ENCODE results near the gene EMILIN1.
A peak's percentile ranks its signal among the peaks of the same experiment; 100 is the strongest.

Gene EMILIN1

DNA sequence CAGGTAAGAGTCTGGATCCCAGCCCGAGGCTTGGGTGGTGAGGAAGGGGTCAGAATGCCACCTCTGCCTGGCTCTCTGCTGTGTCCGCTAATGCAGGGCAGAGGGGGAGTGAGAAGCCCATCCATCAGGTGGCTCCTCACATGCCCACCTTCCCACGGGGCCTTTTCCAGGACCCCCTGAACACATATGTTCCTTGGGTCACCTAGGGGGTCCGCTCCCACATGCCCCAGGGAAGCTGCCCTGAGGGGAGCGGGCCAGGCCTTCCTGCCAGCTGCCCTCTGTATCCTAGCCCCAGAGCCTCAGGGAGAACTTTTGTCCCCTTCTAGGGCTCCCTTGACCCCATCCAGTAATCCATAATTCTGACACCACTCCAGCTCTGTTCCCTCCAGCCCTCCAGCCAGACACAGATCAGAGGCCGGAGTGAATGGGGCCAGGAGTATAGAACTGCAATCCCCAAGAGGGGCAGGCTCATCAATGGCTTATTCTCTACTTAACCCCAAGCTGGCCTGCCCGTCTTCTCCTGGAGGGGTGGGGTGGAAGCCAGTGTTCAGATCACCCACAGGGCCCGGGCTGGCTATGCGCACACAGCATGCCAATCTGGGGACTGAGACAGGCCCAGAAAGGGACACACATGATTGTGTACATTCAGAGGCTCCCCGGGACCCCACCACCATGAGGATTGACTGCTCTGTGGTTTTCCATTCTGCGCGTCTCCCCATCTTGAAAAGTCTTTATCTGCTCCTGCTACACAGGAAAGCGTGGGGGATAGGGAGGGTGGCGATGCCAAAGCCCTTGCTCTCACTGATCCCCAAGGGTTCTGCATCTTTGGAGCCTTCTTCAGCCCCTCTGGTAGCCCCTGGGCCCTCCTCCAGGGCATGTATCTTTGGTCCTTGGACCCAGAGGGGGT is 1.1 kb downstream of the EMILIN1 start:
- Mint-ChIP-seq H3K27ac (peak overlapping the region; percentile 89), H3K36me3 (ENCODE audit: low read depth) (no peaks in the 10 kb centered on the region), H3K4me3 (no peak overlapping the region), H3K27me3 (peaks cover 9% of the 10 kb centered on the region), H3K9me3 (no peaks in the 10 kb centered on the region), H3K4me1 (ENCODE audit: low read depth) (peaks cover 74% of the 10 kb centered on the region)
- intact Hi-C loops (cut with micrococcal nuclease), result loop anchor here (2.0 to 5.0 kb wide), 2 partner anchors 29 to 117 kb away; partner anchors contain the start of gene AGBL5

DNA sequence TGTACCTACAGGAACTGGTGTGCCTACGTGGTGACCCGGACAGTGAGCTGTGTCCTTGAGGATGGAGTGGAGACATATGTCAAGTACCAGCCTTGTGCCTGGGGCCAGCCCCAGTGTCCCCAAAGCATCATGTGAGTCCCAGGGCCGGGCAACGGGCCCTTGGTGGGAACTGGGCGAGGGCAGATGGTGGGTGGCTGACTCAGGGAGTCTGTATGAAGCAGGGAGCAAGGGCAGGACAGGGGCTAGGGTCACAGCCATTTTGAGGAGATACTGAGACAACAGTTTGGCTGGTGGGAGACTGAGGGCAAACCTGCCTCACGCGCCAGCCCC is 1.7 kb downstream of the EMILIN1 start:
- no peaks in the 10 kb centered on the region for H3K36me3 Mint-ChIP-seq (ENCODE audit: low read depth)
- peak overlapping the region; percentile 89 for H3K27ac Mint-ChIP-seq
- H3K27me3 Mint-ChIP-seq, result peaks cover 9% of the 10 kb centered on the region
- H3K4me3 Mint-ChIP-seq, result no peak overlapping the region
- intact Hi-C loops (cut with micrococcal nuclease), result loop anchor here (2.0 to 5.0 kb wide), 2 partner anchors 29 to 118 kb away; partner anchors contain the start of gene AGBL5
- H3K4me1 Mint-ChIP-seq (ENCODE audit: low read depth), result peaks cover 74% of the 10 kb centered on the region
- H3K9me3 Mint-ChIP-seq, result no peaks in the 10 kb centered on the region

DNA sequence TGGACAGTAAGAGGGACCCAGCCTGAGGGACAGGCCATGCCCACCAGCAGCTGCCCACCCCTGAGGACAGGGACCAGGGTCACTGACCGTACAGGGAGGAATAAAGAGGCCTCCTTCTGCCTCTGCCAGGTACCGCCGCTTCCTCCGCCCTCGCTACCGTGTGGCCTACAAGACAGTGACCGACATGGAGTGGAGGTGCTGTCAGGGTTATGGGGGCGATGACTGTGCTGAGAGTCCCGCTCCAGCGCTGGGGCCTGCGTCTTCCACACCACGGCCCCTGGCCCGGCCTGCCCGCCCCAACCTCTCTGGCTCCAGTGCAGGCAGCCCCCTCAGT is 2.2 kb downstream of the EMILIN1 start:
- intact Hi-C loops (cut with micrococcal nuclease), result loop anchor here (2.0 to 5.0 kb wide), 2 partner anchors 30 to 118 kb away; partner anchors contain the start of gene AGBL5
- peak overlapping the region; percentile 38 for H3K4me3 Mint-ChIP-seq
- peaks cover 74% of the 10 kb centered on the region for H3K4me1 Mint-ChIP-seq (ENCODE audit: low read depth)
- no peaks in the 10 kb centered on the region for H3K36me3 Mint-ChIP-seq (ENCODE audit: low read depth)
- H3K9me3 Mint-ChIP-seq, result no peaks in the 10 kb centered on the region
- H3K27me3 Mint-ChIP-seq, result peaks cover 9% of the 10 kb centered on the region
- peak overlapping the region; percentile 89 for H3K27ac Mint-ChIP-seq

DNA sequence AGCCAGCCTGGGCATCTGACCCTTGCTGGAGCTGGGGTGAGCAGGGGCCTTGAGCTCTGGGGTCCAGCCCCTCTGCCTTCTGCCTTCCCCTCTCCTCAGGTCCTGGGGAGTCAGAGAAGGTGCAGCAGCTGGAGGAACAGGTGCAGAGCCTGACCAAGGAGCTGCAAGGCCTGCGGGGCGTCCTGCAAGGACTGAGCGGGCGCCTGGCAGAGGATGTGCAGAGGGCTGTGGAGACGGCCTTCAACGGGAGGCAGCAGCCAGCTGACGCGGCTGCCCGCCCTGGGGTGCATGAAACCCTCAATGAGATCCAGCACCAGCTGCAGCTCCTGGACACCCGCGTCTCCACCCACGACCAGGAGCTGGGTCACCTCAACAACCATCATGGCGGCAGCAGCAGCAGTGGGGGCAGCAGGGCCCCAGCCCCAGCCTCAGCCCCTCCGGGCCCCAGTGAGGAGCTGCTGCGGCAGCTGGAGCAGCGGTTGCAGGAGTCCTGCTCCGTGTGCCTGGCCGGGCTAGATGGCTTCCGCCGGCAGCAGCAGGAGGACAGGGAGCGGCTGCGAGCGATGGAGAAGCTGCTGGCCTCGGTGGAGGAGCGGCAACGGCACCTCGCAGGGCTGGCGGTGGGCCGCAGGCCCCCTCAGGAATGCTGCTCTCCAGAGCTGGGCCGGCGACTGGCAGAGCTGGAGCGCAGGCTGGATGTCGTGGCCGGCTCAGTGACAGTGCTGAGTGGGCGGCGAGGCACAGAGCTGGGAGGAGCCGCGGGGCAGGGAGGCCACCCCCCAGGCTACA is 3.8 kb downstream of the EMILIN1 start:
- Mint-ChIP-seq H3K4me1 (ENCODE audit: low read depth) (peaks cover 73% of the 10 kb centered on the region), H3K27me3 (peaks cover 6% of the 10 kb centered on the region), H3K27ac (peak overlapping the region; percentile 89), H3K36me3 (ENCODE audit: low read depth) (no peaks in the 10 kb centered on the region), H3K4me3 (no peak overlapping the region), H3K9me3 (no peaks in the 10 kb centered on the region)
- intact Hi-C loops (cut with micrococcal nuclease), result loop anchor here (1.0 to 5.0 kb wide), 3 partner anchors 11 to 120 kb away; partner anchors contain the start of genes AGBL5 and OST4

DNA sequence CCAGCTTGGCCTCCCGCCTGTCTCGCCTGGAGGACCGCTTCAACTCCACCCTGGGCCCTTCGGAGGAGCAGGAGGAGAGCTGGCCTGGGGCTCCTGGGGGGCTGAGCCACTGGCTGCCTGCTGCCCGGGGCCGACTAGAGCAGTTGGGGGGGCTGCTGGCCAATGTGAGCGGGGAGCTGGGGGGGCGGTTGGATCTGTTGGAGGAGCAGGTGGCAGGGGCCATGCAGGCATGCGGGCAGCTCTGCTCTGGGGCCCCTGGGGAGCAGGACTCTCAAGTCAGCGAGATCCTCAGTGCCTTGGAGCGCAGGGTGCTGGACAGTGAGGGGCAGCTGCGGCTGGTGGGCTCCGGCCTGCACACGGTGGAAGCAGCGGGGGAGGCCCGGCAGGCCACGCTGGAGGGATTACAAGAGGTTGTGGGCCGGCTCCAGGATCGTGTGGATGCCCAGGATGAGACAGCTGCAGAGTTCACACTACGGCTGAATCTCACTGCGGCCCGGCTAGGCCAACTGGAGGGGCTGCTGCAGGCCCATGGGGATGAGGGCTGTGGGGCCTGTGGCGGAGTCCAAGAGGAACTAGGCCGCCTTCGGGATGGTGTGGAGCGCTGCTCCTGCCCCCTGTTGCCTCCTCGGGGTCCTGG is 4.5 kb downstream of the EMILIN1 start:
- intact Hi-C loops (cut with micrococcal nuclease), result loop anchor here (5.0 kb wide), 1 partner anchor 121 kb away; no protein-coding TSS in a partner anchor
- Mint-ChIP-seq H3K36me3 (ENCODE audit: low read depth) (no peaks in the 10 kb centered on the region), H3K4me3 (no peak overlapping the region), H3K27me3 (peaks cover 6% of the 10 kb centered on the region), H3K4me1 (ENCODE audit: low read depth) (peaks cover 69% of the 10 kb centered on the region), H3K27ac (peak overlapping the region; percentile 89), H3K9me3 (no peaks in the 10 kb centered on the region)

DNA sequence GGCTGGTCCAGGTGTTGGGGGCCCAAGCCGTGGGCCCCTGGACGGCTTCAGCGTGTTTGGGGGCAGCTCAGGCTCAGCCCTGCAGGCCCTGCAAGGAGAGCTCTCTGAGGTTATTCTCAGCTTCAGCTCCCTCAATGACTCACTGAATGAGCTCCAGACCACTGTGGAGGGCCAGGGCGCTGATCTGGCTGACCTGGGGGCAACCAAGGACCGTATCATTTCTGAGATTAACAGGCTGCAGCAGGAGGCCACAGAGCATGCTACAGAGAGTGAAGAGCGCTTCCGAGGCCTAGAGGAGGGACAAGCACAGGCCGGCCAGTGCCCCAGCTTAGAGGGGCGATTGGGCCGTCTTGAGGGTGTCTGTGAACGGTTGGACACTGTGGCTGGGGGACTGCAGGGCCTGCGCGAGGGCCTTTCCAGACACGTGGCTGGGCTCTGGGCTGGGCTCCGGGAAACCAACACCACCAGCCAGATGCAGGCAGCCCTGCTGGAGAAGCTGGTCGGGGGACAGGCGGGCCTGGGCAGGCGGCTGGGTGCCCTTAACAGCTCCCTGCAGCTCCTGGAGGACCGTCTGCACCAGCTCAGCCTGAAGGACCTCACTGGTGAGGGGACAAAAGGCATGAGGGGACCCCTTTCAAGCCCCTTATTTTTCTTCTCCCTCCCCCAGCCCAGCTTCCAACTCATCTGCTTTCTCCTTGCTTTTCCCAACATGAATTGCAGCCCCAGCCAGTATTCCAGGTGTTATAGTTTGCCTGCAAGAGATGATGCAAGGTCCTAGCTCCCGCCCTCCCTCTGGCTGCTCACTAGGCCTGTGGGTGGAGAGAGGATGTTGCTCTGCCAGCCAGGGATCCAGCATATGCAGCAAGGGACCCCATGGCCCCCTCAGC is 5.2 kb downstream of the EMILIN1 start:
- Mint-ChIP-seq H3K4me1 (ENCODE audit: low read depth) (peaks cover 67% of the 10 kb centered on the region), H3K27me3 (peaks cover 3% of the 10 kb centered on the region), H3K9me3 (no peaks in the 10 kb centered on the region), H3K36me3 (ENCODE audit: low read depth) (no peaks in the 10 kb centered on the region), H3K27ac (peak overlapping the region; percentile 89), H3K4me3 (no peak overlapping the region)
- intact Hi-C loops (cut with micrococcal nuclease), result loop anchor here (5.0 kb wide), 1 partner anchor 121 kb away; no protein-coding TSS in a partner anchor

DNA sequence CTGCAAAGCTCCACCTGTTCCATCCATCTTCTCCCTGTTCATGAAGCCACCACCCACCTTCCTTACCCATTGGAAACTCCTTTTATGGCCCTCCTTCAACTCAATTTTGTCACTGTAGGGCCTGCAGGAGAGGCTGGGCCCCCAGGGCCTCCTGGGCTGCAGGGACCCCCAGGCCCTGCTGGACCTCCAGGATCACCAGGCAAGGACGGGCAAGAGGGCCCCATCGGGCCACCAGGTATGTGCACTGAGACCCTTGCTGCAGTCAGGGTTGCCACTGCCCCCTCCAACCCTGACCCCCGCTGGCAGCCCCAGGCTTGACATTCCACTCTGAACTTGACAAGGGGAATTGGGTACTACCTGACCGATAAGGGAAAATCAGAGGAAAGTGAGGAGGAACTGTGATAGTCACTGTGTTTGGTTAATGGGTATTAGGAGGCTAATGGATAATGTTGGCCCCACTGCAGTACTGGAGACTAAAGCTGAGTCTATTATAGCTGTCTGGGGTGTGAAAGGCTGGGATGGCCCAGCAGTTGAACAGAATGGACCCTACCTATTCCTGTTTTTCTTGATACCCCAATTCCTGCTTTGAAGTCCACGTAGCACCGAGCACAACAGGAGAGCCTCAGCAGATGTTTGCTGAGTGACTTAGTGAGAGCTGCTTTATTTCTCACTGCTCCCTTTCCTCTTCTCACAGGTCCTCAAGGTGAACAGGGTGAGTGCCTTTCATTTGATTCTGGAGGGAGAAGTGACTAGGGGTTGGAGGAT is 6.1 kb downstream of the EMILIN1 start:
- Mint-ChIP-seq H3K27me3 (peaks cover 2% of the 10 kb centered on the region), H3K4me1 (ENCODE audit: low read depth) (peaks cover 65% of the 10 kb centered on the region), H3K4me3 (no peak overlapping the region), H3K9me3 (no peaks in the 10 kb centered on the region), H3K27ac (peak overlapping the region; percentile 89), H3K36me3 (ENCODE audit: low read depth) (no peaks in the 10 kb centered on the region)
- intact Hi-C loops (cut with micrococcal nuclease), result loop anchor here (5.0 kb wide), 2 partner anchors 122 to 128 kb away; partner anchors contain the start of genes ATRAID and SLC5A6

DNA sequence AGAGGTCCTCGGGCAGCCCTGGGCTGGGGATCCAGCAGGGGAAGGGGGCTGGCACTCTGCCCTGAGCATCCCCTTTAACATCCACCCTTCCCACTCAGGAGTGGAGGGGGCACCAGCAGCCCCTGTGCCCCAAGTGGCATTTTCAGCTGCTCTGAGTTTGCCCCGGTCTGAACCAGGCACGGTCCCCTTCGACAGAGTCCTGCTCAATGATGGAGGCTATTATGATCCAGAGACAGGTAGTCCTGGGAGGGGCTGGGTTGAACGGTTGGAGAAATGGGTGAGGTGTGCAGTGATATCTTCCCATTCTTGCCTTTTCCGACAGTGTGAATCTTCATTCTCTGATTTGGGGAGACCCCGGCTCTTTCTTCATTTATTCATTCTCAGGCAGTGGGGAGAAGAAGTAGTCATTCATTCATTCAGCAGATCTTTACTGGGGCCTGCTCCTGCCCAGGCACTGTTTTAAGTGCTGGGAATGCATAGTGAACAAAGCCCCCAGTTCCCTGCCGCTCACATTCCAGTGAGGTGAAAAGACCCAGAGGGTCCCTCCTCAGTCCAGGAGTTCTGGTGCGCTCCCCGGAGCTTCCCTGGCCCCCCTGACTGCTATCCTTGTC is 6.8 kb downstream of the EMILIN1 start:
- intact Hi-C loops (cut with micrococcal nuclease), result loop anchor here (5.0 kb wide), 1 partner anchor 127 kb away; the partner anchor contains the start of genes ATRAID and SLC5A6
- Mint-ChIP-seq H3K27ac (peak overlapping the region; percentile 89), H3K4me3 (peak overlapping the region; percentile 87), H3K27me3 (peaks cover 2% of the 10 kb centered on the region), H3K36me3 (ENCODE audit: low read depth) (no peaks in the 10 kb centered on the region), H3K9me3 (no peaks in the 10 kb centered on the region), H3K4me1 (ENCODE audit: low read depth) (peaks cover 60% of the 10 kb centered on the region)

DNA sequence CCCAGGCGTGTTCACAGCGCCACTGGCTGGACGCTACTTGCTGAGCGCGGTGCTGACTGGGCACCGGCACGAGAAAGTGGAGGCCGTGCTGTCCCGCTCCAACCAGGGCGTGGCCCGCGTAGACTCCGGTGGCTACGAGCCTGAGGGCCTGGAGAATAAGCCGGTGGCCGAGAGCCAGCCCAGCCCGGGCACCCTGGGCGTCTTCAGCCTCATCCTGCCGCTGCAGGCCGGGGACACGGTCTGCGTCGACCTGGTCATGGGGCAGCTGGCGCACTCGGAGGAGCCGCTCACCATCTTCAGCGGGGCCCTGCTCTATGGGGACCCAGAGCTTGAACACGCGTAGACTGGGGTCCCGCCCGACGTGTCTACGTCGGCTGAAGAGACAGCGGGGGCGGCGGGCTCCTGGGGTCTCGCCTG is 7.3 kb downstream of the EMILIN1 start:
- peak overlapping the region; percentile 87 for H3K4me3 Mint-ChIP-seq
- peak overlapping the region; percentile 89 for H3K27ac Mint-ChIP-seq
- H3K27me3 Mint-ChIP-seq, result peaks cover 2% of the 10 kb centered on the region
- H3K36me3 Mint-ChIP-seq (ENCODE audit: low read depth), result no peaks in the 10 kb centered on the region
- intact Hi-C loops (cut with micrococcal nuclease), result loop anchor here (5.0 kb wide), 1 partner anchor 127 kb away; the partner anchor contains the start of genes ATRAID and SLC5A6
- H3K4me1 Mint-ChIP-seq (ENCODE audit: low read depth), result peaks cover 55% of the 10 kb centered on the region
- H3K9me3 Mint-ChIP-seq, result no peaks in the 10 kb centered on the region

DNA sequence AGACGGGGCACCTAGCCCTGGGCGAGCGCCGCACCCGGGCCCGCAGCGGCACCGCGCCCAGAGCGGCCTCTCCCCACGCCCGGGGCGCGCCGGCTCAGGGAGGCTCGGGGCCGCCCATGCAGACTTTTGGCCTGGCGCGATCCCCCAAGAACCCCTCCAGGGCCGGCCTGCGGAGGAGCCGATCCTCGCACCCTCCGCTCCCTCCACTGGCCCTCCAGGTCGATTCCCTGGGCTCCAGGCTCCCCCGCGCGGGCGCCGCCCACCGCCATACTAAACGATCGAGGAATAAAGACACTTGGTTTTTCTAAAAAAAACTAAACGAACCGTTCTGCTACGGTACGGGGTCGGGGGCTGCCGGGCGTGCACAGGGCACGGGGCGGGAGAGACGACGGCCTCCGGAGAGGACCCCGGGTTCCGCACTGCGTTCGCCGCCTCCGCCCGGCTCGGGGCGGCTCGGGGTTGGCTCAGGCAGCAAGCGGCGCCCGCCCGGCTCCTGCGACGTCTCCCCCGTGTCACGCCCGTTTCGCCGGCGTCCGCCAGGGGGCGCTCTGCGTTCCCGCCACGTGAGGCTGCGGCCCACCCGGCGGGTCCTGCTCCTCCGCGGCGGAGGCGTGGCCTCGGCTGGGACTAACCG is 7.8 kb downstream of the EMILIN1 start:
- intact Hi-C loops (cut with micrococcal nuclease), result loop anchor here (5.0 kb wide), 1 partner anchor 126 kb away; the partner anchor contains the start of genes ATRAID and SLC5A6
- H3K9me3 Mint-ChIP-seq, result no peaks in the 10 kb centered on the region
- H3K36me3 Mint-ChIP-seq (ENCODE audit: low read depth), result no peaks in the 10 kb centered on the region
- peak overlapping the region; percentile 87 for H3K4me3 Mint-ChIP-seq
- peaks cover 50% of the 10 kb centered on the region for H3K4me1 Mint-ChIP-seq (ENCODE audit: low read depth)
- peak overlapping the region; percentile 89 for H3K27ac Mint-ChIP-seq
- H3K27me3 Mint-ChIP-seq, result peaks cover 2% of the 10 kb centered on the region

DNA sequence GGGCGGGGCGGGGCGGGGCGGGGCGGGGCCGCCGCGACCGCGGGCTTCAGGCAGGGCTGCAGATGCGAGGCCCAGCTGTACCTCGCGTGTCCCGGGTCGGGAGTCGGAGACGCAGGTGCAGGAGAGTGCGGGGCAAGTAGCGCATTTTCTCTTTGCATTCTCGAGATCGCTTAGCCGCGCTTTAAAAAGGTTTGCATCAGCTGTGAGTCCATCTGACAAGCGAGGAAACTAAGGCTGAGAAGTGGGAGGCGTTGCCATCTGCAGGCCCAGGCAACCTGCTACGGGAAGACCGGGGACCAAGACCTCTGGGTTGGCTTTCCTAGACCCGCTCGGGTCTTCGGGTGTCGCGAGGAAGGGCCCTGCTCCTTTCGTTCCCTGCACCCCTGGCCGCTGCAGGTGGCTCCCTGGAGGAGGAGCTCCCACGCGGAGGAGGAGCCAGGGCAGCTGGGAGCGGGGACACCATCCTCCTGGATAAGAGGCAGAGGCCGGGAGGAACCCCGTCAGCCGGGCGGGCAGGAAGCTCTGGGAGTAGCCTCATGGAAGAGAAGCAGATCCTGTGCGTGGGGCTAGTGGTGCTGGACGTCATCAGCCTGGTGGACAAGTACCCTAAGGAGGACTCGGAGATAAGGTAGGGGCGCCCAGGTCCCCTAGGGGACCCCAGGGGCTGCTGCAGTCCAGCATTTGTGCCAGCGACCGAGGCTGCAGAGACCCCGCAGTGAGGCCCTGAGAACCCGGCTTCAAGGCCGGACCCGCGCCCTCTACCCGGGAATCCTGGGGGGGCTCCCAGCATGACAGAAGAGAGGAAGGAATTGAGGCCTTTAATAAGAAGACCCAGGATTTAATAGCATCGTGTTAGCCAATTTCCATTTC is 8.5 kb downstream of the EMILIN1 start, which contains the start of gene KHK:
Gene KHK, plus strand, starts transcription at position 49 of the 870 bp plus-strand sequence. Its CDS starts 488 bp downstream, at position 537.
- Mint-ChIP-seq H3K36me3 (ENCODE audit: low read depth) (no peaks in the 10 kb centered on the region), H3K9me3 (no peaks in the 10 kb centered on the region), H3K27me3 (peaks cover 2% of the 10 kb centered on the region), H3K4me1 (ENCODE audit: low read depth) (peaks cover 42% of the 10 kb centered on the region), H3K27ac (peak within 1 kb of the TSS; percentile 89), H3K4me3 (peak within 1 kb of the TSS; percentile 87)
- intact Hi-C loops (cut with micrococcal nuclease), result loop anchor here (5.0 kb wide), 1 partner anchor 125 kb away; the partner anchor contains the start of genes ATRAID and SLC5A6

Measured in dendritic cell treated with granulocyte-macrophage colony-stimulating factor and Interleukin-4, amounts not matched to agents 40 ng/mL and 50 ng/mL, for 4 days (primary cell).